Astrocyte of the spinal cord (primary cell): Measurements from ENCODE around the gene TAOK2.

Experiments used
- DNase-seq: peaks from one replicate; pipeline ENCODE4 v3.0.0; 2011; ENCODE audit warnings: low read depth, low spot score
- H3K4me3 ChIP-seq: 2 replicates; pipeline ENCODE4 v1.5.1; 2011; ENCODE audit warnings: low read depth, mild to moderate bottlenecking, low read length, moderate library complexity
- CTCF ChIP-seq: IDR thresholded peaks from 2 replicates; pipeline ENCODE4 v1.5.1; 2012; ENCODE audit warnings: low read depth, mild to moderate bottlenecking, low read length, inconsistent platforms
- in situ Hi-C: cut with HindIII; loops from 2 replicates; pipeline ENCODE4 v1.10.0; 2017; ENCODE audit warnings: low sequenced_read_pairs

TAOK2 gene

GRCh38 chr16:29975811-29976511 lies 2.3 kb downstream of the TAOK2 start:
- TF ChIP-seq CTCF, result no peak
- DNase-seq, result no peak
- peak overlapping the region; percentile 93 for H3K4me3 ChIP-seq
- in situ Hi-C loops, result no loop called here

GRCh38 chr16:29977063-29977825 lies 3.6 kb downstream of the TAOK2 start:
- H3K4me3 ChIP-seq, result no peak overlapping the region
- no peak for DNase-seq
- in situ Hi-C loops, result no loop called here
- TF ChIP-seq CTCF, result no peak

GRCh38 chr16:29978081-29978480 lies 4.4 kb downstream of the TAOK2 start:
- TF ChIP-seq CTCF, result no peak
- H3K4me3 ChIP-seq, result no peak overlapping the region
- DNase-seq, result no peak
- in situ Hi-C loops, result no loop called here

- H3K4me3 ChIP-seq, result no peak overlapping the region
- no peak for DNase-seq
- no peak for TF ChIP-seq CTCF
- in situ Hi-C loops, result no loop called here
Observed at GRCh38 chr16:29978564-29979270, 5.0 kb downstream of the TAOK2 start.

- in situ Hi-C loops, result no loop called here
- no peak for TF ChIP-seq CTCF
- H3K4me3 ChIP-seq, result no peak overlapping the region
- DNase-seq, result no peak
Observed at GRCh38 chr16:29982560-29983419, 9.1 kb downstream of the TAOK2 start.

- in situ Hi-C loops, result no loop called here
- H3K4me3 ChIP-seq, result no peak overlapping the region
- no peak for TF ChIP-seq CTCF
- no peak for DNase-seq
Observed at GRCh38 chr16:29983420-29984136, 9.9 kb downstream of the TAOK2 start.
